ENCODE measurements around the gene ZCCHC7. TPM values are rescaled to one million over a fixed set of nuclear protein-coding genes. Genes with fewer than 3 reads are reported as not detected.

ZCCHC7 gene
- total RNA-seq, 3 donors from 2014 or later (not counting 1 experiment from before 2014, with no cell fraction given), result 42.4 to 43.2 (median 42.8) TPM

GRCh38 chr9:37198039-37198729 lies 77.8 kb downstream of the ZCCHC7 start:
- Mint-ChIP-seq H3K4me1 (peaks cover 40 to 43% of the 10 kb centered on the region in 2 donors), H3K36me3 (no peaks in the 10 kb centered on the region), H3K27ac (peak overlapping the region; percentile 25 to 52), H3K4me3 (no peak overlapping the region), H3K9me3 (no peaks in the 10 kb centered on the region), H3K27me3 (ENCODE audit: low read depth in 2 of 2) (no peaks in the 10 kb centered on the region)
- H3K36me3 ChIP-seq (ENCODE audit: control insufficient read depth, insufficient read depth, low read length), result peaks cover 2% of the 10 kb centered on the region
- intact Hi-C loops (cut with micrococcal nuclease), result no loop called here
- WGBS (ENCODE audit: insufficient coverage), result 40% methylated on average over 1 of the region's 2 CpGs
- H3K4me3 ChIP-seq (ENCODE audit: low read length), result no peak overlapping the region
- no peaks in the 10 kb centered on the region for H3K27me3 ChIP-seq (ENCODE audit: control insufficient read depth, insufficient read depth, low read length)
- peak overlapping the region; percentile 19 for H3K27ac ChIP-seq (ENCODE audit: low read length)
- TF ChIP-seq CTCF (IDR thresholded peaks at IDR 0.05), result no peak
- no peak for ATAC-seq
- DNase-seq, result no peak
- H3K9me3 ChIP-seq (ENCODE audit: control insufficient read depth, insufficient read depth, low read length), result no peaks in the 10 kb centered on the region
- no peaks in the 10 kb centered on the region for H3K4me1 ChIP-seq (ENCODE audit: control insufficient read depth, insufficient read depth, low read length)

GRCh38 chr9:37198831-37199230 lies 78.5 kb downstream of the ZCCHC7 start:
- H3K27me3 Mint-ChIP-seq (ENCODE audit: low read depth in 2 of 2), result no peaks in the 10 kb centered on the region
- ATAC-seq (no peak), DNase-seq (no peak)
- H3K4me3 Mint-ChIP-seq, result no peak overlapping the region
- Histone ChIP-seq H3K27me3 (ENCODE audit: control insufficient read depth, insufficient read depth, low read length) (no peaks in the 10 kb centered on the region), H3K4me1 (ENCODE audit: control insufficient read depth, insufficient read depth, low read length) (no peaks in the 10 kb centered on the region), H3K36me3 (ENCODE audit: control insufficient read depth, insufficient read depth, low read length) (peaks cover 2% of the 10 kb centered on the region), H3K4me3 (ENCODE audit: low read length) (no peak overlapping the region), H3K9me3 (ENCODE audit: control insufficient read depth, insufficient read depth, low read length) (no peaks in the 10 kb centered on the region), H3K27ac (ENCODE audit: low read length) (peak overlapping the region; percentile 19)
- H3K4me1 Mint-ChIP-seq, result peaks cover 43 to 46% of the 10 kb centered on the region in 2 donors
- no peak for TF ChIP-seq CTCF (IDR thresholded peaks at IDR 0.05)
- intact Hi-C loops (cut with micrococcal nuclease), result no loop called here
- peaks cover 5% of the 10 kb centered on the region for H3K36me3 Mint-ChIP-seq
- 67% methylated on average over 1 of the region's 1 CpG for WGBS (ENCODE audit: insufficient coverage)
- peaks cover 0 to under 1% of the 10 kb centered on the region in 2 donors for H3K9me3 Mint-ChIP-seq
- H3K27ac Mint-ChIP-seq, result peak overlapping the region; percentile 25 to 52

- H3K27me3 Mint-ChIP-seq (ENCODE audit: low read depth in 2 of 2), result no peaks in the 10 kb centered on the region
- intact Hi-C loops (cut with micrococcal nuclease), result no loop called here
- ATAC-seq (no peak), DNase-seq (no peak)
- 94% methylated on average over 1 of the region's 1 CpG for WGBS (ENCODE audit: insufficient coverage)
- Histone ChIP-seq H3K9me3 (ENCODE audit: control insufficient read depth, insufficient read depth, low read length) (no peaks in the 10 kb centered on the region), H3K36me3 (ENCODE audit: control insufficient read depth, insufficient read depth, low read length) (peaks cover 2% of the 10 kb centered on the region), H3K27me3 (ENCODE audit: control insufficient read depth, insufficient read depth, low read length) (no peaks in the 10 kb centered on the region), H3K4me1 (ENCODE audit: control insufficient read depth, insufficient read depth, low read length) (no peaks in the 10 kb centered on the region), H3K27ac (ENCODE audit: low read length) (no peak overlapping the region), H3K4me3 (ENCODE audit: low read length) (no peak overlapping the region)
- H3K27ac Mint-ChIP-seq, result peak overlapping the region in 1 of 2 donors; percentile 0
- H3K36me3 Mint-ChIP-seq, result peaks cover 13% of the 10 kb centered on the region
- peaks cover 0 to 2% of the 10 kb centered on the region in 2 donors for H3K9me3 Mint-ChIP-seq
- H3K4me1 Mint-ChIP-seq, result peaks cover 38 to 52% of the 10 kb centered on the region in 2 donors
- no peak for TF ChIP-seq CTCF (IDR thresholded peaks at IDR 0.05)
- no peak overlapping the region for H3K4me3 Mint-ChIP-seq
Measured at GRCh38 chr9:37200433-37201005, 80.1 kb downstream of the ZCCHC7 start.
